Testis (tissue), 5 donors: Measurements from ENCODE around the gene ABCC12. TPM values are rescaled to one million over a fixed set of nuclear protein-coding genes. Genes with fewer than 3 reads are reported as not detected.

Experiments
- DNase-seq: peaks from one replicate; pipeline ENCODE4 v3.0.0-alpha.2; 2019
- H3K27ac ChIP-seq, 2 donors: fragments of 200-600 bp; sonication (generic); one replicate each; pipeline ENCODE4 v1.5.1; 2019
- H3K27me3 ChIP-seq: fragments of 200-600 bp; sonication (generic); one replicate; pipeline ENCODE4 v1.5.1; 2019
- H3K36me3 ChIP-seq: fragments of 200-600 bp; sonication (generic); one replicate; pipeline ENCODE4 v1.5.1; 2017; ENCODE audit warnings: low read depth; ENCODE audit errors: missing control alignments
- H3K4me1 ChIP-seq: fragments of 200-600 bp; sonication (generic); one replicate; pipeline ENCODE4 v1.5.1; 2019
- H3K4me3 ChIP-seq, 2 donors: fragments of 200-600 bp; sonication (generic); one replicate each; pipeline ENCODE4 v1.5.1; 2017 to 2019
- H3K9me3 ChIP-seq: fragments of 200-600 bp; sonication (generic); one replicate; pipeline ENCODE4 v1.5.1; 2017
- POLR2A ChIP-seq: fragments of 450-650 bp; IDR thresholded peaks from one replicate; pipeline ENCODE4 v1.6.1; 2017; ENCODE audit warnings: antibody characterized with exemption, mild to moderate bottlenecking, moderate library complexity
- WGBS, 2 donors: methylation state at CpG; one replicate each; pipeline ENCODE4 v1.1.5; 2018; 5-methylcytosine and 5-hydroxymethylcytosine counted together
- intact Hi-C: fragments of 100-400 bp; cut with DNase I; formaldehyde crosslinking; loops from one replicate; pipeline ENCODE4 v1.15.1; 2023; ENCODE audit warnings: low total_unique reads
- long read RNA-seq, 2 donors: transcript quantifications; one replicate each; lab custom pipeline, GENCODE V29; 2026
- polyA plus RNA-seq: library from polyadenylated mRNA; stranded (reverse); fragments of 350-450 nt; fragmentation: Illumina TruSeq; extraction: RNeasy Lipid Tissue Mini Kit (QIAGEN cat#74804); gene quantifications from one replicate; pipeline ENCODE4 v1.2.3, GENCODE V29; 2014; ENCODE audit warnings: low read depth, low replicate concordance; ENCODE audit not compliant: insufficient read depth
- total RNA-seq, 2 donors: library from RNA; depleted of rRNA; stranded (reverse); fragments of >200 nt; gene quantifications; one replicate each; pipeline ENCODE4 v1.2.3, GENCODE V29; 2016
- TF ChIP-seq, protein P1 (sequence below), 3 experiments: fragments of 450-650 bp in 2 of 3; fragments of 200-600 bp in 1 of 3; sonication (generic) in 1 of 3; IDR thresholded peaks; one replicate each; pipeline ENCODE4 v1.5.1; 2016 to 2019; ENCODE audit warnings: antibody characterized with exemption in 3 of 3, mild to moderate bottlenecking in 2 of 3, moderate library complexity in 1 of 3

ABCC12 gene
- total RNA-seq: 10 to 100 TPM; 14.2 to 18.3 TPM
- polyA plus RNA-seq: 24.6 TPM
- long read RNA-seq, donor 1: 0 reads
- long read RNA-seq, donor 2: 0 reads

DNA sequence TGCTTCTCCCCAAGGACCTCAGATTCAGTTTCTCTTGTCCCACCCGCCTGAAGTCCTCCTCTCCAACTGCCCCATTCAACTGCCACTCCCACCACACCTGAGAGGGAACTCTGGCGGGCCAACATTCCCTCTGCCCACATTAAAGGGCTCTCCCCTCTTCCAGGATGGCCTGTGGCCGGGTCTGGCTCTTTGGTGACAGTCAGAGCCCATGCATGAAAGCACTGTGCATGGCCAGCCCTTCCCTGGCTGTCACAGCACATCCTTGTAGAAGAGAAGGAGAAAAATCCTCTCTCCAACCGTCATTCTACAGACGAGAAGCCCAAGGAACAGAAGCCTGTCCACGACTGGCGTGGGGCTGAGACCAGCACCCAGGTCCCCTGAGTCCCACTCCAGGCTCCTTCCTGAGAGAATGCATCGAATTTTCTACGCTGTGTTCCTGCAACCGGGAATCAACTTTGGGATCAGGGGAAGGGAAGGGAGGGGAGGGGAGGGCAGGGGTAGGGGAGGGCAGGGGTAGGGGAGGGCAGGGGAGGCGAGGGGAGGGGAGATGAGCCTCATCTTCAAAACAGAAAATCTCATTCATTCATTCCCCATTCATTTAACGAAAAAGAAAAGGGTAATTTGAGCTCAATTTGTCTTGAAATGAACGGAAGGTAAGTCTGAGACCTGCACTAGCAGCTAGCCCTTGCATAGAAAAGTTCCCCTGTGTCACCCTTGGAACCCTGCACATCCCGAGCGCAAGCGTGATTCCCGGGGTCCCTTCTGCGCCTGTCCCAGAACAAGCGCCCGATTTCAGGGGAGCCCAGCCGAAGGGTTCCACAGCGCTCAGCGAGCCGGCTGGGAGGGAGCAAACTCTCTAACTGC, at the start of gene ABCC12:
ABCC12 (minus strand) TSS at position 68 of the 864 bp plus-strand sequence. CDS start 9,569 bp downstream, outside the sequence.
- WGBS, 2 donors: 35 to 45% methylated on average over 23 to 24 of the region's 24 CpGs
- TF ChIP-seq, protein P1, sequence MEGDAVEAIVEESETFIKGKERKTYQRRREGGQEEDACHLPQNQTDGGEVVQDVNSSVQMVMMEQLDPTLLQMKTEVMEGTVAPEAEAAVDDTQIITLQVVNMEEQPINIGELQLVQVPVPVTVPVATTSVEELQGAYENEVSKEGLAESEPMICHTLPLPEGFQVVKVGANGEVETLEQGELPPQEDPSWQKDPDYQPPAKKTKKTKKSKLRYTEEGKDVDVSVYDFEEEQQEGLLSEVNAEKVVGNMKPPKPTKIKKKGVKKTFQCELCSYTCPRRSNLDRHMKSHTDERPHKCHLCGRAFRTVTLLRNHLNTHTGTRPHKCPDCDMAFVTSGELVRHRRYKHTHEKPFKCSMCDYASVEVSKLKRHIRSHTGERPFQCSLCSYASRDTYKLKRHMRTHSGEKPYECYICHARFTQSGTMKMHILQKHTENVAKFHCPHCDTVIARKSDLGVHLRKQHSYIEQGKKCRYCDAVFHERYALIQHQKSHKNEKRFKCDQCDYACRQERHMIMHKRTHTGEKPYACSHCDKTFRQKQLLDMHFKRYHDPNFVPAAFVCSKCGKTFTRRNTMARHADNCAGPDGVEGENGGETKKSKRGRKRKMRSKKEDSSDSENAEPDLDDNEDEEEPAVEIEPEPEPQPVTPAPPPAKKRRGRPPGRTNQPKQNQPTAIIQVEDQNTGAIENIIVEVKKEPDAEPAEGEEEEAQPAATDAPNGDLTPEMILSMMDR (IDR thresholded peaks at IDR 0.05): no peak
- TF ChIP-seq POLR2A: no peak
- H3K4me3 ChIP-seq: peak within 1 kb of the TSS; percentile 11 to 36
- no peak for DNase-seq
- H3K4me1 ChIP-seq: no peaks in the 10 kb centered on the region
- no peaks in the 10 kb centered on the region for H3K27me3 ChIP-seq
- H3K27ac ChIP-seq: no peak within 1 kb of the TSS
- no peaks in the 10 kb centered on the region for H3K9me3 ChIP-seq
- intact Hi-C loops: loop anchor here (10.0 kb wide), 1 partner anchor 1021 kb away; no protein-coding TSS in a partner anchor
- H3K36me3 ChIP-seq: no peaks in the 10 kb centered on the region

DNA sequence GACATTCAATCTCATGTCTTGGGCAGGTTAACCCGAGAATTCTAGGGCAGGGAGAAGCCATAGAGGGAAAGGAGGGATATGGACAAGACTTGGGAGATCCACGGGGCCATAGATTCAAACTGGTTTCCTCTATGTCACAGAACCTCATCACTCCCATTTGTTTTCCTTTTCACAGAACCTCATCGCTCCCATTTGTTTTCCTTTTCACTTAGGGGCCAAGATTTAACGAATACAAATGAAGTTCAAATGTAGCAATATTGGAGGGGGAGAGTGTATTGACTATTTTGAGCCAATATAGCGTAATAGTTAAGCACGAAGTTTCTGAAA, 49.0 kb upstream of the ABCC12 start:
- Histone ChIP-seq H3K4me1 (no peaks in the 10 kb centered on the region), H3K36me3 (no peaks in the 10 kb centered on the region), H3K9me3 (no peaks in the 10 kb centered on the region), H3K27ac (no peak overlapping the region), H3K4me3 (no peak overlapping the region), H3K27me3 (no peaks in the 10 kb centered on the region)
- TF ChIP-seq POLR2A: no peak
- TF ChIP-seq, protein P1 (IDR thresholded peaks at IDR 0.05): no peak
- intact Hi-C loops: no loop called here
- 84 to 88% methylated on average over 6 of the region's 6 CpGs for WGBS, 2 donors
- no peak for DNase-seq

DNA sequence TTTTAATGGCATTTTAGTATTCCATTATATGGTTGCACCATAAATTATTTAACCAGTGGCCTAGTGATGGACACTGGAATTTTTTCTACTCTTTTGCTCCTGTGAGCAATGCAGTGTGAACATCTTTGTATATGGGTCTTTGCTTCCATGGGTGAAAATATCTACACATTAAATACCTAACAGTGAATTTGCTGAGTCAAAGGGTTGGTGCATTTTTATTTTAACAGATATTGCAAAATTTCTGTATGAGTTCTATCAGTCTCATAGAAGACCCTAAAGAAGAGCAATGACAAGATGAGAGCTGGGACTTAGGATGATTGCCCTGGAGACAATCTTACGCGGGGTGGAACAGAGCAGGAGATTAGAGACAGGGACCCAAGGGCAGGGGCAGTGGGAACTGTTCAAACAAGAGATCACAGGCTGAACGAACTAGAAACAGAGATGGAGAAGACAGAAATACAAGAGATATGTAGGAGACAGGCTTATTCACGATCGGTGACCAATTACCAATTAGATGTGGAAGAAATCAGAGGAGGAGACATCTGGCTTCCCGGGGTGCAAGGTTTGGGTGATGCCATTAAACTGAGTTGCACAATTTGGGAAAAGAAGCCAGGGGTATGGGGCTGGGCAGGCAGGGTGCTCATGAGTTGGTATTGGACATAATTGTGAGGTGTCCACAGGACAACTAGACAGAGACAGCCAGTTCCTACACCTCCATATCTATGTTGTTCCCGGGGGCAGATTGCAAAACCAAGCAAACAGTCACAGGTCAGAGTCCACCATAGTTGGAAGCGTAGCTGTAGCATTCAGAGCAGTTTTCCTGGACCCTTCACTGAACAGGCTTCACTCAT, 48.4 kb upstream of the ABCC12 start:
- WGBS, 2 donors: 85 to 90% methylated on average over 8 of the region's 8 CpGs
- no peak for DNase-seq
- Histone ChIP-seq H3K36me3 (no peaks in the 10 kb centered on the region), H3K4me3 (no peak overlapping the region), H3K27ac (no peak overlapping the region), H3K4me1 (no peaks in the 10 kb centered on the region), H3K27me3 (no peaks in the 10 kb centered on the region), H3K9me3 (no peaks in the 10 kb centered on the region)
- TF ChIP-seq POLR2A: no peak
- TF ChIP-seq, protein P1 (IDR thresholded peaks at IDR 0.05): no peak
- intact Hi-C loops: no loop called here

DNA sequence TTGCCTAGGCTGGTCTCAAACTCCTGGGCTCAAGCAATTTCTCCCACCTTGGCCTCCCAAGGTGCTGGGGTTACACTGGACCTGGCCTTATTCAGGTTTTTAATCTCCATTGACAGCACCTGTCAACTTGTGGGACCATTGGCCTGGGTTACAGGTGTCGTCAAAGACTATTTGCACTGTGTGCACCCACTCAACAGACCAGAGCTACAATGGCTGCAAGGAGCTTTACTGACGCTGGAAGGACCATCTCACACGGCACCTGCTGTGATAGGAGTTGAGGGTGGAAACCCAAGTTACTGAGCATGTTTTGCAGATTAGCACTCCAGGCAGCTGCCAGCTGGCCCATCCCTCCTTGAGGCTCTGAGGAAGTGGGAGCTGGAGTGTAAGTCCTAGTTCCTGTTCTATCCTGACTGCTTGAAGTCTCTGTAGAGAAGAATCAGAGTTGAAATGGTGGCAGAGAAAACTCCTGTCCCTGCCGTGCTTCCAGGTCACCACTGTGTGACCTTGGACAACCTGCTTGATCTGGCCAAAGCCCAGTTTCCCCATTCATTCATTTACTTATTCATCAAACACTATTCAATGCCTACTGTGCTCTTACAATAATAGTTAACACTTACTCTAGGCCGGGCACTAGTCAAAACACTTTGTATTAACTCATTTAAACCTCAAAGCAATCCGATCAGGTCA, 45.9 kb upstream of the ABCC12 start:
- Histone ChIP-seq H3K27me3 (no peaks in the 10 kb centered on the region), H3K36me3 (no peaks in the 10 kb centered on the region), H3K4me3 (no peak overlapping the region), H3K9me3 (no peaks in the 10 kb centered on the region), H3K27ac (no peak overlapping the region), H3K4me1 (no peaks in the 10 kb centered on the region)
- 60 to 68% methylated on average over 6 of the region's 6 CpGs for WGBS, 2 donors
- intact Hi-C loops: no loop called here
- DNase-seq: no peak
- TF ChIP-seq, protein P1 (IDR thresholded peaks at IDR 0.05): no peak
- no peak for TF ChIP-seq POLR2A
